Inferior parietal cortex (tissue), 1 donor: ENCODE results near the gene ST6GALNAC3.
"Not testable (repeated sequence)": the region's sequence is repeated elsewhere in the genome, so short reads cannot be mapped to it uniquely, and the experiment has no call there.

Experiments
- DNase-seq: peaks from one replicate; pipeline ENCODE4 v3.0.0-alpha.2; 2016; ENCODE audit errors: extremely low spot score

The ST6GALNAC3 gene

GRCh38 chr1:76190749-76191424 lies 116.3 kb downstream of the ST6GALNAC3 start:
- no peak for DNase-seq

- DNase-seq: no peak
Measured at GRCh38 chr1:76191561-76191960, 117.0 kb downstream of the ST6GALNAC3 start.

- DNase-seq: no peak
Measured at GRCh38 chr1:76198452-76198851, 123.9 kb downstream of the ST6GALNAC3 start.

GRCh38 chr1:76202670-76203069 lies 128.1 kb downstream of the ST6GALNAC3 start:
- DNase-seq: no peak

- no peak for DNase-seq
Measured at GRCh38 chr1:76203127-76203526, 128.6 kb downstream of the ST6GALNAC3 start.

- DNase-seq: no peak
Measured at GRCh38 chr1:76209238-76209637, 134.7 kb downstream of the ST6GALNAC3 start.

- no peak for DNase-seq
Measured at GRCh38 chr1:76209648-76210047, 135.1 kb downstream of the ST6GALNAC3 start.

GRCh38 chr1:76210160-76210559 lies 135.6 kb downstream of the ST6GALNAC3 start:
- DNase-seq: no peak

GRCh38 chr1:76218888-76219287 lies 144.3 kb downstream of the ST6GALNAC3 start:
- no peak for DNase-seq

GRCh38 chr1:76219366-76219818 lies 144.8 kb downstream of the ST6GALNAC3 start:
- no peak for DNase-seq

GRCh38 chr1:76224752-76225151 lies 150.2 kb downstream of the ST6GALNAC3 start:
- DNase-seq: no peak

- DNase-seq: no peak
Measured at GRCh38 chr1:76225526-76225925, 151.0 kb downstream of the ST6GALNAC3 start.

- no peak for DNase-seq
Measured at GRCh38 chr1:76227621-76228020, 153.1 kb downstream of the ST6GALNAC3 start.

GRCh38 chr1:76229279-76230005 lies 154.9 kb downstream of the ST6GALNAC3 start:
- DNase-seq: no peak

GRCh38 chr1:76230842-76231281 lies 156.3 kb downstream of the ST6GALNAC3 start:
- no peak for DNase-seq

- no peak for DNase-seq
Measured at GRCh38 chr1:76231320-76231719, 156.8 kb downstream of the ST6GALNAC3 start.

GRCh38 chr1:76232666-76233065 lies 158.1 kb downstream of the ST6GALNAC3 start:
- DNase-seq: no peak

GRCh38 chr1:76234061-76234460 lies 159.5 kb downstream of the ST6GALNAC3 start:
- DNase-seq: no peak

- no peak for DNase-seq
Measured at GRCh38 chr1:76237211-76237610, 162.7 kb downstream of the ST6GALNAC3 start.

GRCh38 chr1:76238094-76238628 lies 163.6 kb downstream of the ST6GALNAC3 start:
- DNase-seq: no peak

- no peak for DNase-seq
Measured at GRCh38 chr1:76239470-76239918, 164.9 kb downstream of the ST6GALNAC3 start.

GRCh38 chr1:76240316-76240715 lies 165.8 kb downstream of the ST6GALNAC3 start:
- DNase-seq: no peak

- not testable (repeated sequence) for DNase-seq
Measured at GRCh38 chr1:76242587-76242986, 168.0 kb downstream of the ST6GALNAC3 start.
